Measurements from ENCODE around the gene PRKAR2A. TPM values are rescaled to one million over a fixed set of nuclear protein-coding genes. Genes with fewer than 3 reads are reported as not detected.

PRKAR2A gene
- total and polyA plus RNA-seq, 2 experiments from 2014 or later = 13.5 to 30.2 TPM

DNA sequence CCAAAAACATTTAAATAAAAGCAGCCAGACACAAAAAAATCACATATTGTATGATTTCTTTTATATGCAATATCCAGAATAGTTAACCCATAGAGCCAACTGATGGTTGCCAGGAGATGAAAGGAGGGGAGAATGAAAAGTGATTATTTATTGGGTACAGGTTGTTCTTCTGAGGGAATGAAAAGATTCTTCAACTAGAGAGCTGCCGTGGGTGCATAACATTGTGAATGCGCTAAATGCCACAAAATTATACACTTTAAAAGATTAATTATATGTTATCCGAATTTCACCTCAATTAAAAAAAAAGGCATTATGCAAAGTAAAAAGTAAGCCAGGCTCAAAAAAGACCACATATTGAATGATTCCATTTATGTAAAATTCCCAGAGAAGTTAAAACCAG, 36.1 kb downstream of the PRKAR2A start:
- Histone ChIP-seq H3K36me3 (ENCODE audit: insufficient read depth) (no peaks in the 10 kb centered on the region), H4K20me1 (replicated peaks; ENCODE audit: insufficient read depth) (no peaks in the 10 kb centered on the region; the same call in 1 of the 2 replicates), H3K27me3 (ENCODE audit: insufficient read depth) (no peaks in the 10 kb centered on the region), H3K4me3 (no peak overlapping the region), H3K27ac (ENCODE audit: low read depth) (no peak overlapping the region), H3K79me2 (replicated peaks; ENCODE audit: insufficient read depth) (no peaks in the 10 kb centered on the region), H3K4me1 (ENCODE audit: insufficient read depth) (no peaks in the 10 kb centered on the region), H3K4me2 (no peak overlapping the region), H2AFZ (no peak overlapping the region), H3K9me2 (ENCODE audit: insufficient read depth) (no peaks in the 10 kb centered on the region), H3F3A (replicated peaks; ENCODE audit: low read depth) (no peaks in the 10 kb centered on the region)
- no peaks in the 10 kb centered on the region for H3K9me3 Mint-ChIP-seq
- no peak overlapping the region for H3K27ac Mint-ChIP-seq
- DNase-seq (ENCODE audit: low spot score) (no peak), ATAC-seq (no peak)
- H3K4me3 Mint-ChIP-seq = no peak overlapping the region
- TF ChIP-seq, protein P1, sequence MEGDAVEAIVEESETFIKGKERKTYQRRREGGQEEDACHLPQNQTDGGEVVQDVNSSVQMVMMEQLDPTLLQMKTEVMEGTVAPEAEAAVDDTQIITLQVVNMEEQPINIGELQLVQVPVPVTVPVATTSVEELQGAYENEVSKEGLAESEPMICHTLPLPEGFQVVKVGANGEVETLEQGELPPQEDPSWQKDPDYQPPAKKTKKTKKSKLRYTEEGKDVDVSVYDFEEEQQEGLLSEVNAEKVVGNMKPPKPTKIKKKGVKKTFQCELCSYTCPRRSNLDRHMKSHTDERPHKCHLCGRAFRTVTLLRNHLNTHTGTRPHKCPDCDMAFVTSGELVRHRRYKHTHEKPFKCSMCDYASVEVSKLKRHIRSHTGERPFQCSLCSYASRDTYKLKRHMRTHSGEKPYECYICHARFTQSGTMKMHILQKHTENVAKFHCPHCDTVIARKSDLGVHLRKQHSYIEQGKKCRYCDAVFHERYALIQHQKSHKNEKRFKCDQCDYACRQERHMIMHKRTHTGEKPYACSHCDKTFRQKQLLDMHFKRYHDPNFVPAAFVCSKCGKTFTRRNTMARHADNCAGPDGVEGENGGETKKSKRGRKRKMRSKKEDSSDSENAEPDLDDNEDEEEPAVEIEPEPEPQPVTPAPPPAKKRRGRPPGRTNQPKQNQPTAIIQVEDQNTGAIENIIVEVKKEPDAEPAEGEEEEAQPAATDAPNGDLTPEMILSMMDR (conservative IDR thresholded peaks at IDR 0.05; ENCODE audit: low read depth in 2 of 2) = no peak
- TF ChIP-seq ZNF331 (CRISPR knock-in tag; IDR thresholded peaks at IDR 0.05; ENCODE audit: low read depth) (no peak), POLR2AphosphoS5 (IDR thresholded peaks at IDR 0.05; ENCODE audit: low read depth) (no peak), ZNF114 (CRISPR knock-in tag; IDR thresholded peaks at IDR 0.05) (no peak), NANOG (IDR thresholded peaks at IDR 0.05; ENCODE audit: borderline replicate concordance) (no peak), JUNB (IDR thresholded peaks at IDR 0.05; ENCODE audit: unreplicated experiment) (no peak), EZH2phosphoT487 (IDR thresholded peaks at IDR 0.05; ENCODE audit: unreplicated experiment) (no peak)
- TF ChIP-seq, protein P2, sequence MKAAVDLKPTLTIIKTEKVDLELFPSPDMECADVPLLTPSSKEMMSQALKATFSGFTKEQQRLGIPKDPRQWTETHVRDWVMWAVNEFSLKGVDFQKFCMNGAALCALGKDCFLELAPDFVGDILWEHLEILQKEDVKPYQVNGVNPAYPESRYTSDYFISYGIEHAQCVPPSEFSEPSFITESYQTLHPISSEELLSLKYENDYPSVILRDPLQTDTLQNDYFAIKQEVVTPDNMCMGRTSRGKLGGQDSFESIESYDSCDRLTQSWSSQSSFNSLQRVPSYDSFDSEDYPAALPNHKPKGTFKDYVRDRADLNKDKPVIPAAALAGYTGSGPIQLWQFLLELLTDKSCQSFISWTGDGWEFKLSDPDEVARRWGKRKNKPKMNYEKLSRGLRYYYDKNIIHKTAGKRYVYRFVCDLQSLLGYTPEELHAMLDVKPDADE (IDR thresholded peaks at IDR 0.05) = no peak
- TF ChIP-seq, protein P3, sequence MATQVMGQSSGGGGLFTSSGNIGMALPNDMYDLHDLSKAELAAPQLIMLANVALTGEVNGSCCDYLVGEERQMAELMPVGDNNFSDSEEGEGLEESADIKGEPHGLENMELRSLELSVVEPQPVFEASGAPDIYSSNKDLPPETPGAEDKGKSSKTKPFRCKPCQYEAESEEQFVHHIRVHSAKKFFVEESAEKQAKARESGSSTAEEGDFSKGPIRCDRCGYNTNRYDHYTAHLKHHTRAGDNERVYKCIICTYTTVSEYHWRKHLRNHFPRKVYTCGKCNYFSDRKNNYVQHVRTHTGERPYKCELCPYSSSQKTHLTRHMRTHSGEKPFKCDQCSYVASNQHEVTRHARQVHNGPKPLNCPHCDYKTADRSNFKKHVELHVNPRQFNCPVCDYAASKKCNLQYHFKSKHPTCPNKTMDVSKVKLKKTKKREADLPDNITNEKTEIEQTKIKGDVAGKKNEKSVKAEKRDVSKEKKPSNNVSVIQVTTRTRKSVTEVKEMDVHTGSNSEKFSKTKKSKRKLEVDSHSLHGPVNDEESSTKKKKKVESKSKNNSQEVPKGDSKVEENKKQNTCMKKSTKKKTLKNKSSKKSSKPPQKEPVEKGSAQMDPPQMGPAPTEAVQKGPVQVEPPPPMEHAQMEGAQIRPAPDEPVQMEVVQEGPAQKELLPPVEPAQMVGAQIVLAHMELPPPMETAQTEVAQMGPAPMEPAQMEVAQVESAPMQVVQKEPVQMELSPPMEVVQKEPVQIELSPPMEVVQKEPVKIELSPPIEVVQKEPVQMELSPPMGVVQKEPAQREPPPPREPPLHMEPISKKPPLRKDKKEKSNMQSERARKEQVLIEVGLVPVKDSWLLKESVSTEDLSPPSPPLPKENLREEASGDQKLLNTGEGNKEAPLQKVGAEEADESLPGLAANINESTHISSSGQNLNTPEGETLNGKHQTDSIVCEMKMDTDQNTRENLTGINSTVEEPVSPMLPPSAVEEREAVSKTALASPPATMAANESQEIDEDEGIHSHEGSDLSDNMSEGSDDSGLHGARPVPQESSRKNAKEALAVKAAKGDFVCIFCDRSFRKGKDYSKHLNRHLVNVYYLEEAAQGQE (IDR thresholded peaks at IDR 0.05; ENCODE audit: unreplicated experiment) = no peak
- peaks cover 5% of the 10 kb centered on the region for H3K27me3 Mint-ChIP-seq (ENCODE audit: insufficient read depth, low read depth, poor library complexity)
- no peaks in the 10 kb centered on the region for H3K36me3 Mint-ChIP-seq (ENCODE audit: low read depth)
- H3K4me1 Mint-ChIP-seq = no peaks in the 10 kb centered on the region; the same call in 2 of the 3 replicates

DNA sequence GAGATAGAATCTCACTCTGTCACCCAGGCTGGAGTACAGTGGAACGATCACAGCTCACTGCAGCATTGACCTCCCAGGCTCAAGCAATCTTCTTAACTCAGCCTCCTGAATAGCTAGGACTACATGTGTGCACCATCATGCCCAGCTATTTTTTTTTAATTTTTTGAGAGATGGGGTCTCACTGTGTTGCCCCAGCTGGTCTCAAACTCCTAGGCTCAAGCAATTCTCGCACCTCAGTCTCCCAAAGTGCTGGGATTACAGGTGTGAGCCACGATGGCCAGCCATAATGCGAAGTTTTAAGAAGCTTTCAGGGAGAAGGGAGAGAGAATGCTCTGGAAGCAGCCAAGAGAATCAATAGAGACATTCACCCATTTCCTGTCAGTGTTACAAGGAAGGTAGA, 42.7 kb downstream of the PRKAR2A start:
- Histone ChIP-seq H3K36me3 (ENCODE audit: insufficient read depth) (no peaks in the 10 kb centered on the region), H3K27ac (ENCODE audit: low read depth) (no peak overlapping the region), H2AFZ (no peak overlapping the region), H3K4me2 (no peak overlapping the region), H3K79me2 (replicated peaks; ENCODE audit: insufficient read depth) (no peaks in the 10 kb centered on the region), H3K27me3 (ENCODE audit: insufficient read depth) (no peaks in the 10 kb centered on the region), H4K20me1 (replicated peaks; ENCODE audit: insufficient read depth) (no peaks in the 10 kb centered on the region), H3K4me3 (no peak overlapping the region), H3K4me1 (ENCODE audit: insufficient read depth) (peaks cover 3% of the 10 kb centered on the region; the same call in 1 of the 2 replicates), H3K9me2 (ENCODE audit: insufficient read depth) (no peaks in the 10 kb centered on the region), H3F3A (replicated peaks; ENCODE audit: low read depth) (no peaks in the 10 kb centered on the region)
- ATAC-seq (no peak), DNase-seq (ENCODE audit: low spot score) (no peak)
- Mint-ChIP-seq H3K27me3 (ENCODE audit: insufficient read depth, low read depth, poor library complexity) (peaks cover 2% of the 10 kb centered on the region), H3K4me3 (no peak overlapping the region), H3K36me3 (ENCODE audit: low read depth) (no peaks in the 10 kb centered on the region), H3K9me3 (no peaks in the 10 kb centered on the region), H3K4me1 (peaks cover 5% of the 10 kb centered on the region; the same call in 2 of the 3 replicates), H3K27ac (no peak overlapping the region)
- TF ChIP-seq ZNF114 (CRISPR knock-in tag; IDR thresholded peaks at IDR 0.05) = no peak
- TF ChIP-seq, protein P4, sequence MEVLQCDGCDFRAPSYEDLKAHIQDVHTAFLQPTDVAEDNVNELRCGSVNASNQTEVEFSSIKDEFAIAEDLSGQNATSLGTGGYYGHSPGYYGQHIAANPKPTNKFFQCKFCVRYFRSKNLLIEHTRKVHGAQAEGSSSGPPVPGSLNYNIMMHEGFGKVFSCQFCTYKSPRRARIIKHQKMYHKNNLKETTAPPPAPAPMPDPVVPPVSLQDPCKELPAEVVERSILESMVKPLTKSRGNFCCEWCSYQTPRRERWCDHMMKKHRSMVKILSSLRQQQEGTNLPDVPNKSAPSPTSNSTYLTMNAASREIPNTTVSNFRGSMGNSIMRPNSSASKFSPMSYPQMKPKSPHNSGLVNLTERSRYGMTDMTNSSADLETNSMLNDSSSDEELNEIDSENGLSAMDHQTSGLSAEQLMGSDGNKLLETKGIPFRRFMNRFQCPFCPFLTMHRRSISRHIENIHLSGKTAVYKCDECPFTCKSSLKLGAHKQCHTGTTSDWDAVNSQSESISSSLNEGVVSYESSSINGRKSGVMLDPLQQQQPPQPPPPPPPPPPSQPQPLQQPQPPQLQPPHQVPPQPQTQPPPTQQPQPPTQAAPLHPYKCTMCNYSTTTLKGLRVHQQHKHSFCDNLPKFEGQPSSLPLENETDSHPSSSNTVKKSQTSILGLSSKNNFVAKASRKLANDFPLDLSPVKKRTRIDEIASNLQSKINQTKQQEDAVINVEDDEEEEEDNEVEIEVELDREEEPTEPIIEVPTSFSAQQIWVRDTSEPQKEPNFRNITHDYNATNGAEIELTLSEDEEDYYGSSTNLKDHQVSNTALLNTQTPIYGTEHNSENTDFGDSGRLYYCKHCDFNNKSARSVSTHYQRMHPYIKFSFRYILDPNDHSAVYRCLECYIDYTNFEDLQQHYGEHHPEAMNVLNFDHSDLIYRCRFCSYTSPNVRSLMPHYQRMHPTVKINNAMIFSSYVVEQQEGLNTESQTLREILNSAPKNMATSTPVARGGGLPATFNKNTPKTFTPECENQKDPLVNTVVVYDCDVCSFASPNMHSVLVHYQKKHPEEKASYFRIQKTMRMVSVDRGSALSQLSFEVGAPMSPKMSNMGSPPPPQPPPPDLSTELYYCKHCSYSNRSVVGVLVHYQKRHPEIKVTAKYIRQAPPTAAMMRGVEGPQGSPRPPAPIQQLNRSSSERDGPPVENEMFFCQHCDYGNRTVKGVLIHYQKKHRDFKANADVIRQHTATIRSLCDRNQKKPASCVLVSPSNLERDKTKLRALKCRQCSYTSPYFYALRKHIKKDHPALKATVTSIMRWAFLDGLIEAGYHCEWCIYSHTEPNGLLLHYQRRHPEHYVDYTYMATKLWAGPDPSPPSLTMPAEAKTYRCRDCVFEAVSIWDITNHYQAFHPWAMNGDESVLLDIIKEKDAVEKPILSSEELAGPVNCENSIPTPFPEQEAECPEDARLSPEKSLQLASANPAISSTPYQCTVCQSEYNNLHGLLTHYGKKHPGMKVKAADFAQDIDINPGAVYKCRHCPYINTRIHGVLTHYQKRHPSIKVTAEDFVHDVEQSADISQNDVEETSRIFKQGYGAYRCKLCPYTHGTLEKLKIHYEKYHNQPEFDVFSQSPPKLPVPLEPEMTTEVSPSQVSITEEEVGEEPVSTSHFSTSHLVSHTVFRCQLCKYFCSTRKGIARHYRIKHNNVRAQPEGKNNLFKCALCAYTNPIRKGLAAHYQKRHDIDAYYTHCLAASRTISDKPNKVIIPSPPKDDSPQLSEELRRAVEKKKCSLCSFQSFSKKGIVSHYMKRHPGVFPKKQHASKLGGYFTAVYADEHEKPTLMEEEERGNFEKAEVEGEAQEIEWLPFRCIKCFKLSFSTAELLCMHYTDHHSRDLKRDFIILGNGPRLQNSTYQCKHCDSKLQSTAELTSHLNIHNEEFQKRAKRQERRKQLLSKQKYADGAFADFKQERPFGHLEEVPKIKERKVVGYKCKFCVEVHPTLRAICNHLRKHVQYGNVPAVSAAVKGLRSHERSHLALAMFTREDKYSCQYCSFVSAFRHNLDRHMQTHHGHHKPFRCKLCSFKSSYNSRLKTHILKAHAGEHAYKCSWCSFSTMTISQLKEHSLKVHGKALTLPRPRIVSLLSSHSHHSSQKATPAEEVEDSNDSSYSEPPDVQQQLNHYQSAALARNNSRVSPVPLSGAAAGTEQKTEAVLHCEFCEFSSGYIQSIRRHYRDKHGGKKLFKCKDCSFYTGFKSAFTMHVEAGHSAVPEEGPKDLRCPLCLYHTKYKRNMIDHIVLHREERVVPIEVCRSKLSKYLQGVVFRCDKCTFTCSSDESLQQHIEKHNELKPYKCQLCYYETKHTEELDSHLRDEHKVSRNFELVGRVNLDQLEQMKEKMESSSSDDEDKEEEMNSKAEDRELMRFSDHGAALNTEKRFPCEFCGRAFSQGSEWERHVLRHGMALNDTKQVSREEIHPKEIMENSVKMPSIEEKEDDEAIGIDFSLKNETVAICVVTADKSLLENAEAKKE (CRISPR knock-in tag; IDR thresholded peaks at IDR 0.05) = no peak
